Measurements from ENCODE around the gene NCKAP1. TPM values are rescaled to one million over a fixed set of nuclear protein-coding genes. Genes with fewer than 3 reads are reported as not detected.
"Not testable (repeated sequence)": the region's sequence is repeated elsewhere in the genome, so short reads cannot be mapped to it uniquely, and the experiment has no call there.

Gene NCKAP1
- total RNA-seq, 1 donor from 2014 or later, result 116 TPM

DNA sequence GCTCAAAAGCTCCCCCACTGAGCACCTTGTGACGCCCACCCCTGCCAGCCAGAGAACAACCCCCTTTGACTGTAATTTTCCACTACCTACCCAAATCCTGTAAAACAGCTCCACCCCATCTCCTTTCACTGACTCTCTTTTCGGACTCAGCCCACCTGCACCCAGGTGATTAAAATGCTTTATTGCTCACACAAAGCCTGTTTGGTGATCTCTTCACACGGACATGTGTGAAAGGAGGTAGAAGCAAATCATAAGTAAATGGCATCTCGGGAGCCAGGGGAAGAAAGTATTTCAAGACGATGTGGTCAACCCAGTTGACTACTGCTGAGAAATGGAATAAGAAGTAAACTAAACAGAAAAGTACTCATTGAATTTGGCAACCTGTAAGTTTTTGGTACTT lies 11.2 kb upstream of the NCKAP1 start:
- H3K4me3 Mint-ChIP-seq (ENCODE audit: unreplicated experiment), result no peak overlapping the region

DNA sequence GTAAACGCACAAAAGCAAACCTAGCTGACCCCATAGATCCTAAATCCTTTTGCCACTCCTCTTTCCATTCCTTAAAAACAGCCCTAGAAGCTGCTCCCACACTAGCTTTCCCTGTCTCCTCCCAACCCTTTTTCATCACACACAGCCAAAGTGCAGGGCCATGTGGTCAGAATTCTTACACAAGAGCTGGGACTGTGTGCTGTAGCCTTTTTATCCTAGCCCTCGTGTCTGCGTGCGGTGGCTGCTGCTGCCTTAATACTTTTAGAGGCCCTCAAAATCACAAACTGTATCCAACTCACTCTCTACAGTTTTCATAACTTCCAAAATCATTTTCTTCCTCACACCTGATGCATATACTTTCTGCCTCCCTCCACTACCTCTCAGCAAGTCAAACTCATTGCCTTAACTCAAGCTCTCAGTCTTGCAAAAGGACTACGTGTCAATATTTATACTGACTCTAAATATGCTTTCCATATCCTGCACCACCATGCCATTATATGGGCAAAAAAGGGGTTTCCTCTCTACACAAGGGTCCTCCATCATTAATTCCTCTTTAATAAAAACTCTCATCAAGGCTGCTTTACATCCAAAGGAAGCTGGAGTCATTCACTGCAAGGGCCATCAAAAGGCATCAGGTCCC lies 9.3 kb upstream of the NCKAP1 start:
- H3K36me3 Mint-ChIP-seq (ENCODE audit: unreplicated experiment); H3K27me3 Mint-ChIP-seq (ENCODE audit: unreplicated experiment); H3K4me3 Mint-ChIP-seq (ENCODE audit: unreplicated experiment); H3K9me3 Mint-ChIP-seq (ENCODE audit: unreplicated experiment); H3K27ac Mint-ChIP-seq (ENCODE audit: unreplicated experiment); H3K4me1 Mint-ChIP-seq (ENCODE audit: low read depth, unreplicated experiment); DNase-seq: not testable (repeated sequence)

More for the DNA sequence above, 11.2 kb upstream of the NCKAP1 start:
- no peak for DNase-seq
- no peaks in the 10 kb centered on the region for H3K36me3 Mint-ChIP-seq (ENCODE audit: unreplicated experiment)
- no peak overlapping the region for H3K27ac Mint-ChIP-seq (ENCODE audit: unreplicated experiment)
- peaks cover 2% of the 10 kb centered on the region for H3K27me3 Mint-ChIP-seq (ENCODE audit: unreplicated experiment)
- TF ChIP-seq, protein P1, sequence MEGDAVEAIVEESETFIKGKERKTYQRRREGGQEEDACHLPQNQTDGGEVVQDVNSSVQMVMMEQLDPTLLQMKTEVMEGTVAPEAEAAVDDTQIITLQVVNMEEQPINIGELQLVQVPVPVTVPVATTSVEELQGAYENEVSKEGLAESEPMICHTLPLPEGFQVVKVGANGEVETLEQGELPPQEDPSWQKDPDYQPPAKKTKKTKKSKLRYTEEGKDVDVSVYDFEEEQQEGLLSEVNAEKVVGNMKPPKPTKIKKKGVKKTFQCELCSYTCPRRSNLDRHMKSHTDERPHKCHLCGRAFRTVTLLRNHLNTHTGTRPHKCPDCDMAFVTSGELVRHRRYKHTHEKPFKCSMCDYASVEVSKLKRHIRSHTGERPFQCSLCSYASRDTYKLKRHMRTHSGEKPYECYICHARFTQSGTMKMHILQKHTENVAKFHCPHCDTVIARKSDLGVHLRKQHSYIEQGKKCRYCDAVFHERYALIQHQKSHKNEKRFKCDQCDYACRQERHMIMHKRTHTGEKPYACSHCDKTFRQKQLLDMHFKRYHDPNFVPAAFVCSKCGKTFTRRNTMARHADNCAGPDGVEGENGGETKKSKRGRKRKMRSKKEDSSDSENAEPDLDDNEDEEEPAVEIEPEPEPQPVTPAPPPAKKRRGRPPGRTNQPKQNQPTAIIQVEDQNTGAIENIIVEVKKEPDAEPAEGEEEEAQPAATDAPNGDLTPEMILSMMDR (IDR thresholded peaks at IDR 0.05; ENCODE audit: partially characterized antibody, unreplicated experiment), result no peak
- H3K4me1 Mint-ChIP-seq (ENCODE audit: low read depth, unreplicated experiment), result no peaks in the 10 kb centered on the region
- H3K9me3 Mint-ChIP-seq (ENCODE audit: unreplicated experiment), result peaks cover 4% of the 10 kb centered on the region

DNA sequence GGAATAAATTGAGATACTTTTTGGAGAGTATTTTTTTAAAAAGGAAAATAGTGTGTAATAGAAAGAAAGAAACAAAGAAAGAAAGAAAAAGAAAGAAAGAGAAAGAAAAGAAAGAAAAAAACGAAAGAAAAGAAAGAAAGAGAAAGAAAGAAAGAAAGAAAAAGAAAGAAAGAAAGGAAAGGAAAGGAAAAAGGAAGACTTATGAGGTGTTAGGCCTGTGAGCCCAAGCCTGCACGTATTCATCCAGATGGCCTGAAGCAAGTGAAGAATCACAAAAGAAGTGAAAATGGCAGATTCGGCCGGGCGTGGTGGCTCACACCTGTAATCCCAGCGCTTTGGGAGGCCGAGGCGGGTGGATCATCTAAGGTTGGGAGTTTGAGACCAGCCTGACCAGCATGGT lies 5.3 kb upstream of the NCKAP1 start:
- H3K27me3 Mint-ChIP-seq (ENCODE audit: unreplicated experiment), result not testable (repeated sequence)

DNA sequence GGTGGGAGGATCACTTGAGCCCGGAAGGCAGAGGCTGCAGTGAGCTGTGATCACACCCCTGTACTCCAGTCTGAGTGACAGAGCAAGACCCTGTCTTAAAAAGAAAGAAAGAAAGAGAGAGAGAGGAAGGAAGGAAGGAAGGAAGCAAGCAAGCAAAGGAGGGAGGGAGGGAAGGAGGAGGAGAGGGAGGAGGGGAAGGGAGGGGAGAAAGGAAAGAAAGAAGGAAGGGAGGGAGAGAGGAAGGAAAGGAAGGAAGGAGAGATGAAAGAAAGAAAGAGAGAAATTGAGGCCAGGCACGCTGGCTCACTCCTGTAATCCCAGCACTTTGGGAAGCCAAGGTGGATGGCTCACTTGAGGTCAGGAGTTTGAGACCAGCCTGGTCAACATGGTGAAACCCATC lies 2.3 kb upstream of the NCKAP1 start:
- peaks cover 6% of the 10 kb centered on the region for H3K9me3 Mint-ChIP-seq (ENCODE audit: unreplicated experiment)
- peaks cover 9% of the 10 kb centered on the region for H3K4me1 Mint-ChIP-seq (ENCODE audit: low read depth, unreplicated experiment)
- no peak overlapping the region for H3K27ac Mint-ChIP-seq (ENCODE audit: unreplicated experiment)
- no peak for DNase-seq
- TF ChIP-seq, protein P1 (IDR thresholded peaks at IDR 0.05; ENCODE audit: partially characterized antibody, unreplicated experiment), result no peak
- no peak overlapping the region for H3K4me3 Mint-ChIP-seq (ENCODE audit: unreplicated experiment)
- H3K27me3 Mint-ChIP-seq (ENCODE audit: unreplicated experiment), result peaks cover 9% of the 10 kb centered on the region
- no peaks in the 10 kb centered on the region for H3K36me3 Mint-ChIP-seq (ENCODE audit: unreplicated experiment)

More for the DNA sequence above, 5.3 kb upstream of the NCKAP1 start:
- not testable (repeated sequence) for H3K4me1 Mint-ChIP-seq (ENCODE audit: low read depth, unreplicated experiment); H3K36me3 Mint-ChIP-seq (ENCODE audit: unreplicated experiment); H3K27ac Mint-ChIP-seq (ENCODE audit: unreplicated experiment); DNase-seq; H3K9me3 Mint-ChIP-seq (ENCODE audit: unreplicated experiment); H3K4me3 Mint-ChIP-seq (ENCODE audit: unreplicated experiment)

DNA sequence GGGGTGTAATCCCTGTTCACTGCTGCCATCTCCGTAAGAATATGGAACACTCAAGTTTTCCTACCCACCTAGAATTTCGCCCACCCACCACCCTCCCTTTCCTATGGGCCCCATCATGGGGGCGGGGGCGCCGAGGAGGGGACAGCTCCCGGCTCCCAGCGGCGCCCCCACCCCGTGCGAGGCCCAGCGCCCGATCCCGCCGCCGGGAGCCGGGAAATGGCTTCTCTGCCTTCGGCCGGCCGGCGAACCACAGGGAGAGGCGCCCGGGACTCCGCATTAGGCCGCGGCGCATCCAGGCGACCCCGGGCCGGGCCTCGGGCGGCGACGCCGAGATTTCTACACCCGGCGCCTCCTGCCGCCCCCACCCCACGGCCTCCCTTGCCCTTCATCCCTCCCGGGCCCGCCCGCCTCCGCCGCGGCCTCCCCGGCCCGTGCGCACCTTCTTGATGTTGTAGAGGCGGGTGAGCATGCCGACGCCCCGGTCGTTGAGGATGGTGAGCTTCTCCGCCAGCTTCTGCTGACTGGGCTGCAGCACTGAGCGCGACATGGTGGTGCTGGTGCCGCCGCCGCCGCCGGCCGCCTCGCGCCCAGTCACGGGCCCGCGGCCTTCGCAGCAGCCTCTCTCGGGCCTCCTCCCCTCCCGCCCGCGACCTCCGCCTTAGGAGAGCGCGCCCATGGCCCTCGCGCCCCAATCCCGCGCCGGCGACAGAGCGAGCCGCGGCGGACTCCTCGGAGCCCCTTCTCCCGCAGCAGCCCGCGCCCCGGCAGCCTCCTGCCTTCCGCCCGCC lies 510 bp downstream of the NCKAP1 start:
- TF ChIP-seq, protein P1 (IDR thresholded peaks at IDR 0.05; ENCODE audit: partially characterized antibody, unreplicated experiment), result no peak
- DNase-seq, result peak; percentile 65
- Mint-ChIP-seq H3K36me3 (ENCODE audit: unreplicated experiment) (no peaks in the 10 kb centered on the region), H3K4me3 (ENCODE audit: unreplicated experiment) (peak overlapping the region; percentile 84), H3K9me3 (ENCODE audit: unreplicated experiment) (peaks cover 9% of the 10 kb centered on the region), H3K4me1 (ENCODE audit: low read depth, unreplicated experiment) (peaks cover 26% of the 10 kb centered on the region), H3K27me3 (ENCODE audit: unreplicated experiment) (peaks cover 6% of the 10 kb centered on the region), H3K27ac (ENCODE audit: unreplicated experiment) (peak overlapping the region; percentile 93)

DNA sequence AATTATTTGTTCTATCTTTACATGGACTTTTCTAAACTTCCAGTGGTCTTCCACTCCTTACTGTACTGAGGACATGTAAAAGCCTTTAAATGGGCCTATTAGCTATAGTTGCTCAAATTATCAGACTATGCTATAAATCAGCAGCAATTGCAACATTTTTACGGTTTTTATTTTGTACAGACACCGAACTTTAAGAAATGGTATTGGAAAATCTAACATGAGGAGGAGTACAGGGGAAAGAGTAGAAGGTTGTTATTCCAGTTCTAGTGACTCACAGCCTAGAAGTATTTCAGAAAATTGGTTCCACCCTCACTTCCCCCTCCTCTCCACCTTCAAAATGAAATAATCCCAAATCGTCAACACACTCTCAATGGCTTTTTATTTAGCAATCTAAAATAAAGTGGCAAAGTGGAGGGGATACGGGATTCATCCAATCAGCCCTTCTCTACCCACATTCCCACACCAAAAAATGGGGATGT lies 1.1 kb downstream of the NCKAP1 start:
- peaks cover 6% of the 10 kb centered on the region for H3K27me3 Mint-ChIP-seq (ENCODE audit: unreplicated experiment)
- peaks cover 26% of the 10 kb centered on the region for H3K4me1 Mint-ChIP-seq (ENCODE audit: low read depth, unreplicated experiment)
- no peak for DNase-seq

More for the DNA sequence above, 1.1 kb downstream of the NCKAP1 start:
- Mint-ChIP-seq H3K4me3 (ENCODE audit: unreplicated experiment) (peak overlapping the region; percentile 84), H3K27ac (ENCODE audit: unreplicated experiment) (peak overlapping the region; percentile 93), H3K9me3 (ENCODE audit: unreplicated experiment) (peaks cover 9% of the 10 kb centered on the region), H3K36me3 (ENCODE audit: unreplicated experiment) (no peaks in the 10 kb centered on the region)
- TF ChIP-seq, protein P1 (IDR thresholded peaks at IDR 0.05; ENCODE audit: partially characterized antibody, unreplicated experiment), result no peak
